Right renal cortex interstitium (tissue), 3 donors: Measurements from ENCODE around the gene SUSD6. TPM values are rescaled to one million over a fixed set of nuclear protein-coding genes. Genes with fewer than 3 reads are reported as not detected.
"Not testable (repeated sequence)": the region's sequence is repeated elsewhere in the genome, so short reads cannot be mapped to it uniquely, and the experiment has no call there.

Experiments
- DNase-seq, 3 donors: peaks; one replicate each; pipeline ENCODE4 v3.0.0-alpha.2; 2013; ENCODE audit warnings: low read depth in 3 of 3, low spot score in 2 of 3
- polyA plus RNA-seq, 3 donors: library from polyadenylated mRNA; unstranded; fragments of 120-200 nt; gene quantifications; one replicate each; pipeline ENCODE4 v1.2.1, GENCODE V29; 2013; ENCODE audit not compliant: insufficient read length in 3 of 3

Gene SUSD6
- polyA plus RNA-seq, 3 donors, result 20.2 to 22.0 (median 20.3) TPM

GRCh38 chr14:69710378-69710777 lies 99.0 kb downstream of the SUSD6 start:
- no peak for DNase-seq

GRCh38 chr14:69711065-69711464 lies 99.7 kb downstream of the SUSD6 start:
- no peak for DNase-seq

GRCh38 chr14:69711477-69711876 lies 100.1 kb downstream of the SUSD6 start:
- no peak for DNase-seq

GRCh38 chr14:69711881-69712560 lies 100.6 kb downstream of the SUSD6 start:
- DNase-seq, result no peak

DNA sequence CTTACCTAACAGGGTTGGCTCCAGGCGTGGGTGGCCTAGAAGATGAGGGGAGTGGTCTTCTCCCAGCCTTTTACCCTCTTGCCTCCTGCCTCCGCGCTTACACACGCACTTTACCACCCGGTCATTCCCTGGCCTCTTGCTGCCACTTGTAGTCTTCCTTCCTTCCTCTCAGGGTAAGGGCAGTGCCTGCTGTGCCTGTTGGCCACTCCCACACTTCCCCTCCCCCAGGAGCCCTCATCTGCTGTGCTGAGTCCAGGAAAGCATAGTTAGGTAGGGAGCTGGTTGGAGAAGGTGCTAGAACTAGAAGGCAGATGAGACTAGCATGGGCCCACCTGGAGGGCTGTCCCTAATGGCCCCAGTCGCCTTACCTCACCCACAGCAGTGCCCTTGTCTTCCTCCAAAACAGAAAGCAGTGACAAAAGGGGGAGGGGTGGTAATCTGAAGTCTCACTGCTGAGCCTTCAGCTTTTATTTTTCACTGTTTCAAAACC lies 101.2 kb downstream of the SUSD6 start:
- no peak for DNase-seq

- DNase-seq, result no peak
Observed at GRCh38 chr14:69713209-69713781, 101.9 kb downstream of the SUSD6 start.

DNA sequence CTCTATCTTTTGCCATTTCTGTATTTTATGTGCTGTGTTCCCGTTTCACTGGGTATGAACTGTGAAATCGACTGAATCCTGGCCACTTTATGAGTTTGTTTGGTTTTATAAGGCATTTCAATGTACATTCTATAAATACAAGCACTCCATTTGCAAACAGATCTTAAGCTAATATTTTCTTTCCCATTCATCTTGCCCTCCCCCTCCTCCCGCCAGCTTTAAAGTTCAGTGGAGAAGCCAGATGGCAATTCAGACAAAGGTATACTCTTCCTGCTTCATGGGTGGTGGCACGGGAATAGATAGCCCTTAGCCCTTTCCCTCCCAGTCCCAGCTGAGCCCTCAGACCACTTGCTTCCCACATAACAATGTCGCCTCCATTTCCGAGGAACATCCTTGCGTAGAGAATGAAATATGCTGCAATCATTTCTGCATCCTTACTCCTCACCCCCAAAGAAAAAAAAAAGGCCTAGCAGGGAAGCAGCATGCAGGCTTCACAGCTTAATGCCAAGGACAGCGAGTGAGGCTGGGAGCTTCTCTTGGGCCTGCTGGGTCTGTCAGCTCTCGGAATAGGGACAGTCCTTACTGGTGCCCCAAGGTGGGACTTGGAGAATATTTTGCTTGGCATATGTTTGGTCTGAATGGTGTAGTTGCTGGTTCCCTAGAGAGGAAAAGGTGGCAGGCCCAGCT lies 102.7 kb downstream of the SUSD6 start:
- DNase-seq, result no peak

DNA sequence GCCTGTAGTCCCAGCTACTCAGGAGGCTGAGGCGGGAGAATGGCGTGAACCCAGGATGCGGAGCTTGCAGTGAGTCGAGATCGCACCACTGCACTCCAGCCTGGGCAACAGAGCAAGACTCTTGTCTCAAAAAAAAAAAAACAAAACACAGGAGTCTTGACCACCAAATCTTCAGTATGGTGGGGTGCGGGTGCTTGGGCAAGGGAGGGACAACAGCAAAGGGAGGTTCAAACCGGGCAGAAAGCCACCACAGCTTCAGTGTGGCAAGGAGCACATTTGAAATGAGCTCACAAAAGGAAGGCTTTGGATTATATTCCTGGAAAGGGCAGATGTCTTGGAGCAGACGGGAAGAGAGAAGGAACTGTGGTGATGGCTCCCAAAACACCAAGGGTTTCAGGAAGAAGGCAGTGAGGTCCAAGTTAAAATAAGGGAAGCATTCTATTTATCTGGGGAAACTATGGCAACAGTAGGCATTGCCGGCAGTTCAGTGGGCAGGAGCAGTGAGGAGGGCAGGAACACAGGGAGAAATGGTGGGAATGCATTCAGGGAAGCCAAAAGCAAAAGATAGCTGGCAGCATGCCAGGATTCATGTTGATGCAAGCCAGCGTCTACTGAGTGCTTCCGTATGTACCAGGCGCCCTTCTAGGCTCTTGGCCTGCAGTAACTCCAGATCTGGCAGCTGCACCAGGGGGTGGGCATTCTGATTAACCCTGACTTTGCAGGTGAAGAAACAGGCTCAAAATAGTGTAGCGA lies 104.5 kb downstream of the SUSD6 start:
- no peak for DNase-seq

- DNase-seq, result no peak
Observed at GRCh38 chr14:69716478-69717187, 105.2 kb downstream of the SUSD6 start.

GRCh38 chr14:69718614-69719013 lies 107.2 kb downstream of the SUSD6 start:
- DNase-seq, result not testable (repeated sequence)

- no peak for DNase-seq
Observed at GRCh38 chr14:69719501-69719951, 108.1 kb downstream of the SUSD6 start.

DNA sequence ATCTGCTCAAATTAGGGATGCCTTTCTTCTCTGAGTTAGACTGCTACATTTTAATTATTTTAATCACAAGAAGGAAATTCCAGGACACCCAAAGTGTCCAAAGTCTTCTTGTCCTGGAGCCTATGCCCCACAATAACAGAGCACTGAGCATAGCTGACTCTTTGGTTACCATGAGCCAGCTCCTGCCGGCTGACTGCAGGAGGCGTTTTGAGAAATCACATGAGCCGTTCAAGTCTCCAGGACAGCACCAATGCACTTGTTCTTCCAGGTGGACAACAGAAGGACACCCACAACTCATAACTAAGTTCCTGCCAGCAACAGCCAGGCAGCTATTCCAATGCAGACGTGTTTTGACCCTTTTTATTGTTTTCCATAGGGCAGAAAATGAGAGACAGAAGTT lies 109.5 kb downstream of the SUSD6 start:
- DNase-seq, result no peak

DNA sequence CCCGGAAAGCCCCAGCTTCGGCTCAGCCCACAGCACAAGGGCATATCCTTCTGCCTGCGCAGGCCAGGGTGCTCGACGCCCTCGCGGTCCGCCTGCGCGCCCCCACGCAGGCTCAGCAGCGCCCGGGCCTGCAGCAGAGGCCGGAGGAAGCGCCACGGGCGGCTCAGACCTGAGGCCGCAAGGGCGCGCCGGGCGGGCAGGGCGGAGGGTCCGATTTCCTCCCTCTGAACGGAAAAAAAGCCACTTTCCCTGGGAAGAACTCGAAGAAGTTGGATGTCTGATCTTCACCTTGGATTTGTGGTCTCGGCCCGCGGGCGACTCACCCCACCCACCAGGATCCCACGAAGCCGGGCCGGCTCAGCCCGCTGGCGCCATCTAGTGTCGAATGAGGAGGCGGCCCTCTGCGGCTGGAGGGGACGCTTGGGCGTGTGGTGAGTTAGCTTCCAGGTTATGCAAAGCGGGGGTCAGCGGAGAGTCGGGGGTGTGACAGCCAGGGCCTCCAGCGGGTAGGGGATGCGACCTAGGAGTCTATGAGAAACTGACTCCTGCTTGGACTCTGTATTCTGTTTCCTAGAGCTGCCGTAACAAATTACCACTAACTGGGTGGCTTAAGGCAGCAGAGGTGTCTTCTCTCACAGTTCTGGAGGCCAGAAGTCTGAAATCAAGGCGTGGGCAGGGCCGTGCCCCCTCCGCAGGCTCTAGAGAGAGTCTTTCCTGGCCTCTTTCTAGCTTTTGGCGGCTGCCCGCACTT lies 115.5 kb downstream of the SUSD6 start:
- DNase-seq, result no peak

- no peak for DNase-seq
Observed at GRCh38 chr14:69727860-69728259, 116.5 kb downstream of the SUSD6 start.

- not testable (repeated sequence) for DNase-seq
Observed at GRCh38 chr14:69731919-69732598, 120.7 kb downstream of the SUSD6 start.

GRCh38 chr14:69736405-69736804 lies 125.0 kb downstream of the SUSD6 start:
- DNase-seq, result not testable (repeated sequence)

DNA sequence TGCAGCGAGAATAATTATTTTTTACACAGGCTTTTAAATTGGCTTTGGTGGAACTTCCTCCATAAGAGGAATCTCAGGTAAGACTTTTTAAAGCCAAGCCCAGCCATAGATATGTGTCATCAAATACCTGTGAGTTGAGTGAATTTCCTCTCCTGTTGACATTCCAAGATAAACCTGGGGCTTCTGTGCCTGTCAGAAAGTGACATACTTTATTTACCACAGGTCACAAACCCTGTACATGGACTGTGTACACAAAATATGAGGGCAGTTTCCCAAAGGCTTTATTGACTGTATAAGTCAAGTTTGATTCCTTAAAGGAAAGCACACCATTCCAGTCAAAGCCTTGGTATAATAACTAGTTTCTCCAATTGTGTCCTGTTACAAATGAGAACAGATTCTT lies 129.7 kb downstream of the SUSD6 start:
- DNase-seq, result no peak

DNA sequence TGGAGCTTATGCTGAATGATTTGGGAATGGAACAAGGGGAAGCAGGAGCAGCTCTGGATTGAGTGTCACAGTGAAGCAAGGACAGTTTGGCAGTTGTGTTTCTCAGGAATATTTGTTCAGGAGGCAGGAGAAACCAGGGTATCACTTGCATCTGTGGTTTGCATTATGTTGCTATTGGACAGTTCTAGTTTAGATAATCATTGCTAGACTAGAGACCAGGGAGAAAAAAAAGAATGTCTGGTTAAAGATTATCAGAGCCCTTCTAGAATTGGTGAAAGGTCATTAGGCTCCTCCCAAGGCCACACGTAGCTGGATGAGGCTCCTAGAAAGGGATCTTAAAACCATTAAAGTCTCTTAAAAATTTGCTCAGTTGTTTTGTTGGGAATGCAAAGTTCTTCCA lies 138.6 kb downstream of the SUSD6 start:
- DNase-seq, result no peak

DNA sequence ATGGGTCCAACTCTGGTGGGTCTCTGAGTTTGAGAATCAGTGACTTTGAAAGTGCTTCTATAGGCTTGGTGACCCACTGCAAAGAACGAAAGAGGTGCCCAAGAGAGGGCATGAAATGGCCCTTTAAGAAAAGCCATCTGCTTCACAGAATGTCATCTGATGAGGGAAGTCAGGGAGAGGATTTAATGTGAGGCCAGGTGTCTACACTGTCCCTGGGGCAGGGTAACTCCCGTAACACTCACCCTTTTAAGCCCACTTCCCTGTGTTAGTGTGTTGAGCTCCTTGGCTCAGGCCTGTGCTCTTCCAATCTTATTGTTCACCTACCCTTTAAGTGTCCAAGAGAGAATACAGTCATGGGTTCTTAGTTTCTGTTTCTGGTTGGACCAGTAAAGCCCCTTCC lies 139.1 kb downstream of the SUSD6 start:
- no peak for DNase-seq
